IMR-90 (cell line): Measurements from ENCODE around the gene ELMO1.

Experiments
- CEBPB ChIP-seq: IDR thresholded peaks from 2 replicates; pipeline ENCODE4 v1.6.1; 2012; ENCODE audit warnings: low read depth, low read length, improper control_type of control experiment
- RFX5 ChIP-seq: IDR thresholded peaks from 2 replicates; pipeline ENCODE4 v1.8.0; 2012; ENCODE audit warnings: low read depth, mild to moderate bottlenecking, low read length, moderate library complexity

DNA sequence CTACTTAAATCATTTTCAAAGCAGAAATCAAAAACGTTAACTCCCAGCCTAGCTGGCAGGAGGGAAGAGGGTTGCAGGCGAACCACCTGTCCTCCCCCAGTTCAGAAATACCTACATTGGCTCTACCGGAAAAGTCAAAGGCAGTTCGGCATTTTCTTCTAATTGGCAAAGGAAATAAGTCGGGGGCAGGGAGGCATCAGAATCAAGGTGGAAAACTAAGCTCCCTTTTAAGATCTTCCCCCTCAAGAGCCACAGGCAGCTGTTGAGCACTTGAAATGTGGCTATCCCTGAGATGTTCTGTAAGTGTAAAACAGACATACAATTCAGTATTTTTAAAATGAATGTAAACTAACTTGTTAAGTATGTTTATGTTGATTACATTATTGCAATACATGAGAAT, 957 bp upstream of the ELMO1 start:
- TF ChIP-seq RFX5, result no peak
- no peak for TF ChIP-seq CEBPB
